ENCODE data around the gene EFNB3.

Gene EFNB3

DNA sequence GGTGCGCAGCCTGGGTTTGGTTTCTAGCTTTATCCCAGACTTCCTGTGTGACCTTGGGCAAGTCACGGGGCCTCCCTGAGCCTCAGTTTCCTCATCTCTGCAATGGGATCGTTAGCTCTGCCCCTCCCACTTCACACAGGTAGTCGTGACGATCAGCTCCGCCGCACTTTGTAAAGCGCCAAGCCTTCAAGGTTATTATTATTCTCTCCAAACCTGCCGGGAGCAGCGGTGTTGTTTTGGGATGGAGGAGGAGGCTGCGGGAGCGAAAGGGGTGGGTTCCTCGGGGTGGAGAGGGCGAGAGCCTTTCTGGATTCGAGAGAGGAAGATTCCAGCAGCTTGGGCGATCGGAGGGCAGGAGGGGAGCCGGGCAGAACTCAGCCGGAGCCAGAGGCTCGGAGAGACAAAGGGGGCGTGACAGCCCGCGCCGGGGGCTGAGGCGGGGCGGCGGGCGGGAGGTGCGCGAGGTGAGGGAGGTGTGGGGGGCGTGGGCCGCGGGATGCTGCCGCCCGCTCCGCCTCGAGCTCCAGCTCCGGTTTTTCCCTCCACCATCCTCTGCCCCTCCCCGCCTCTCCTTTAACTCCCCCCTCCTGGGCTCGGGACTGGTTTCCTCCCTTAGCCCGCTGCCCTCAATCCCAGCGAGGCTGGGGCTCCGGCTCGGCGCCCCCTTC lies at the start of gene EFNB3:
Gene EFNB3 (plus strand): TSS at position 602 of the 668 bp plus-strand sequence. CDS start 397 bp downstream, outside the sequence.
- no peak for DNase-seq

- DNase-seq, result no peak
Observed at GRCh38 chr17:7655541-7655840, 49.5 kb upstream of the EFNB3 start.

DNA sequence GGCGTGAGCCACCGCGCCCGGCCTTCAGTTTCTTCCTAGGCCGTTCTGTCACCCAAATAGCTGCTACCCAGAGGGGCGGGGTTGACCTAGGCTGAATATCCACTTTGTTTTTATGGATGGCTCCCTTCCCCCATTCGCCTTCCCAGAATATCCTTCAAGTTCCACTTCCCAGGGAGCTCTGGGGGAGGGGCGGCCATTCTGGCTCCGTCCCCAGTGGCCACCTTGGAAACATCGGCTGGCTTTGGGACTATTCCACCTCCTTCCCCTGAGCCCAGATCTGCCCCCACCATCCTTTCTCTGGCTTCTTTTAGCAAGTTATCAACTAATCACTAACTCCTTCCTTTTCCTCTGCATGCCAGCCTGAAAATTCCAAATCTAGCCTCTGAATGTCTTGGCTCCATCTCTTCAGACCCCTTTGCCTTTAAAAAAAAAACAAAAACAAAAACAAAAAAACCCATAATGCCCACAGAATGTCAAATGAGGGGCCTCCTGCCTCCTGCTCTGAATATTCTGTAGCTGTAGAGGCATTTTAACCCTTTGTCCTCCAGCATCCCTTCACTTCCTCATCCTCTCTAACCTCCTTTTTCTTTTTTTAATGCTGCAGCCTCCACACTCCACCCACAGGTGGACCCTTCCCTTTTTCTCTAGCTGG lies 47.9 kb upstream of the EFNB3 start:
- DNase-seq, result no peak

GRCh38 chr17:7667656-7668406 lies 37.2 kb upstream of the EFNB3 start:
- DNase-seq, result no peak

DNA sequence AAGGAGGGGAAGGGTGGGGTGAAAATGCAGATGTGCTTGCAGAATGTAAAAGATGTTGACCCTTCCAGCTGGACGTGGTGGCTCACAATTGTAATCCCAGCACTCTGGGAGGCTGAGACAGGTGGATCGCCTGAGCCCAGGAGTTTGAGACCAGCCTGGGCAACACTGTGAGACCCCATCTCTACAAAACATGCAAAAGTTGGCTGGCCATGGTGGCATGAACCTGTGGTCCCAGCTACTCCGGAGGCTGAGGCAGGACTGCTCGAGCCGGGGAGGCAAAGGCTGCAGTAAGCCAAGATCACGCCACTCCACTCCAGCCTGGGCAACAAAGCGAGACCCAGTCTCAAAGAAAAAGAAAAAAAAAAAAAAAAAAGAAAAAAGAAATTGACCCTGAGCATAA lies 36.5 kb upstream of the EFNB3 start:
- DNase-seq, result no peak

DNA sequence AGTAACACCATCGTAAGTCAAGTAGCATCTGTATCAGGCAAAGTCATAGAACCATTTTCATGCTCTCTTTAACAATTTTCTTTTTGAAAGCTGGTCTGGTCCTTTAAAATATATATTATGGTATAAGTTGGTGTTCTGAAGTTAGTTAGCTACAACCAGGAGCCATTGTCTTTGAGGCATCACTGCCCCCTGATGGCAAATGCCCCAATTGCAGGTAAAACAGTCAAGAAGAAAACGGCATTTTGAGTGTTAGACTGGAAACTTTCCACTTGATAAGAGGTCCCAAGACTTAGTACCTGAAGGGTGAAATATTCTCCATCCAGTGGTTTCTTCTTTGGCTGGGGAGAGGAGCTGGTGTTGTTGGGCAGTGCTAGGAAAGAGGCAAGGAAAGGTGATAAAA lies 31.8 kb upstream of the EFNB3 start:
- no peak for DNase-seq

DNA sequence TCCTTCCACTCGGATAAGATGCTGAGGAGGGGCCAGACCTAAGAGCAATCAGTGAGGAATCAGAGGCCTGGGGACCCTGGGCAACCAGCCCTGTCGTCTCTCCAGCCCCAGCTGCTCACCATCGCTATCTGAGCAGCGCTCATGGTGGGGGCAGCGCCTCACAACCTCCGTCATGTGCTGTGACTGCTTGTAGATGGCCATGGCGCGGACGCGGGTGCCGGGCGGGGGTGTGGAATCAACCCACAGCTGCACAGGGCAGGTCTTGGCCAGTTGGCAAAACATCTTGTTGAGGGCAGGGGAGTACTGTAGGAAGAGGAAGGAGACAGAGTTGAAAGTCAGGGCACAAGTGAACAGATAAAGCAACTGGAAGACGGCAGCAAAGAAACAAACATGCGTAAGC lies 30.1 kb upstream of the EFNB3 start:
- DNase-seq, result no peak

DNA sequence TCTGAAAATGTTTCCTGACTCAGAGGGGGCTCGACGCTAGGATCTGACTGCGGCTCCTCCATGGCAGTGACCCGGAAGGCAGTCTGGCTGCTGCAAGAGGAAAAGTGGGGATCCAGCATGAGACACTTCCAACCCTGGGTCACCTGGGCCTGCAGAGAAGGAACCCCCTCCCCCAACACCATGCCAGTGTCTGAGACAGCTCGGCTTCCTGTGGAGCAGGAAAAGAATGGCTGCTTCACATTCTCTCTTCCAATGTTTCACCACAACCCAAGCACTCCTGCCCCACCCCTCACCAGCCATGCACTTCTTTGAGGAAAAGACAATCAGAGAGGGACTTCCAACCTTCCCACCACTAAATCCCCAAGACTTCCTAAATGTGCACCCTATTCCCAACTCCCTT lies 28.5 kb upstream of the EFNB3 start:
- DNase-seq, result no peak

- DNase-seq, result no peak
Observed at GRCh38 chr17:7677388-7678067, 27.5 kb upstream of the EFNB3 start.

- no peak for DNase-seq
Observed at GRCh38 chr17:7684851-7685532, 20.0 kb upstream of the EFNB3 start.

GRCh38 chr17:7685533-7686221 lies 19.3 kb upstream of the EFNB3 start:
- peak; percentile 86 to 97 for DNase-seq

GRCh38 chr17:7686222-7687071 lies 18.6 kb upstream of the EFNB3 start:
- peak; percentile 86 to 97 for DNase-seq

DNA sequence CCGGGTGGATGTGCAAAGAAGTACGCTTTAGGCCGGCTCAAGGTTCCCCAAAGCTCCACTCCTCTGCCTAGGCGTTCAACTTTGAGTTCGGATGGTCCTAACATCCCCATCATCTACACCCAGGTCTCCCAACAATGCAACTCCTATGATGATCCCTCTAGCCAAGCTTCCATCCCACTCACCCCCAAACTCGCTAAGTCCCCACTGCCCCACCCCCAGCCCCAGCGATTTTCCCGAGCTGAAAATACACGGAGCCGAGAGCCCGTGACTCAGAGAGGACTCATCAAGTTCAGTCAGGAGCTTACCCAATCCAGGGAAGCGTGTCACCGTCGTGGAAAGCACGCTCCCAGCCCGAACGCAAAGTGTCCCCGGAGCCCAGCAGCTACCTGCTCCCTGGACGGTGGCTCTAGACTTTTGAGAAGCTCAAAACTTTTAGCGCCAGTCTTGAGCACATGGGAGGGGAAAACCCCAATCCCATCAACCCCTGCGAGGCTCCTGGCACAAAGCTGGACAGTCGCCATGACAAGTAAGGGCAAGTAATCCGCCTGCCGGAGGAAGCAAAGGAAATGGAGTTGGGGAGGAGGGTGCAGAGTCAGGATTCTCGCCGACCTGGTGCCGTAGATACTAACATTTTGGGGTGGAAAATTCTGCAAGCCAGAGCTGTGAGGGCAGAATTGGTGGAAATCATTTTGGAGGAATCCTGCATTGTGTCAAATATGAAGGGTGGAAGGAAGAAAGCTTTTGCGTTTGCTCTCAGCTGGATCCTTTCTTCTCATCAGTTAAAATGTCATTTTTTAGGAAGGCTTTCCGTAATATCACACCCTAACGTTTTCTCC lies 17.7 kb upstream of the EFNB3 start, which contains the start of gene TP53:
Gene TP53 (minus strand): TSS at position 419 of the 836 bp plus-strand sequence. CDS start 10,896 bp downstream, outside the sequence.
- DNase-seq, result peak; percentile 85 to 92

DNA sequence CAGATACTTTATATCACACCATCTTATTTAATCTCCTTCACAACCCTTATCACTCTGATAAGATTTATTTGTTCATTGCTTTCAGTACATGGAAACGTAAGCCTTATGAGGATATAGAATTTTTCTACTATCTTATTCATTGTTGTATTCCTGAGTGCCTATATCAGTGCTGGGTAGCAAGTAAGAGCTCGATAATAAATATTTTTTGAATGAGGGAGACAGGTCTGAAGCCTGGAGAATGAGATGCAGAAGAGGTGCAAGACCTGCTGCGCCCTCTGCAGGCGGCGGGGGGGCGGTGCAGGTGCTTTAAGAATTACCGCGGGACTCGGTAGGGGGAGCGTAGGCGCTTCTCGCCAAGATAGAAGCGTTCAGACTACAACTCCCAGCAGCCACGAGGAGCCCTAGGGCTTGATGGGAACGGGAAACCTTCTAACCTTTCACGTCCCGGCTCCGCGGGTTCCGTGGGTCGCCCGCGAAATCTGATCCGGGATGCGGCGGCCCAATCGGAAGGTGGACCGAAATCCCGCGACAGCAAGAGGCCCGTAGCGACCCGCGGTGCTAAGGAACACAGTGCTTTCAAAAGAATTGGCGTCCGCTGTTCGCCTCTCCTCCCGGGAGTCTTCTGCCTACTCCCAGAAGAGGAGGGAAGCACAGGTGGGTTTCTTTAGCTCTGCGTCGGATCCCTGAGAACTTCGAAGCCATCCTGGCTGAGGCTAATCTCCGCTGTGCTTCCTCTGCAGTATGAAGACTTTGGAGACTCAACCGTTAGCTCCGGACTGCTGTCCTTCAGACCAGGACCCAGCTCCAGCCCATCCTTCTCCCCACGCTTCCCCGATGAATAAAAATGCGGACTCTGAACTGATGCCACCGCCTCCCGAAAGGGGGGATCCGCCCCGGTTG lies 16.8 kb upstream of the EFNB3 start, which contains the start of gene WRAP53:
Gene WRAP53 (plus strand): TSS at position 570 of the 900 bp plus-strand sequence. CDS start 172 bp downstream, at position 742.
- peak; percentile 96 to 98 for DNase-seq

DNA sequence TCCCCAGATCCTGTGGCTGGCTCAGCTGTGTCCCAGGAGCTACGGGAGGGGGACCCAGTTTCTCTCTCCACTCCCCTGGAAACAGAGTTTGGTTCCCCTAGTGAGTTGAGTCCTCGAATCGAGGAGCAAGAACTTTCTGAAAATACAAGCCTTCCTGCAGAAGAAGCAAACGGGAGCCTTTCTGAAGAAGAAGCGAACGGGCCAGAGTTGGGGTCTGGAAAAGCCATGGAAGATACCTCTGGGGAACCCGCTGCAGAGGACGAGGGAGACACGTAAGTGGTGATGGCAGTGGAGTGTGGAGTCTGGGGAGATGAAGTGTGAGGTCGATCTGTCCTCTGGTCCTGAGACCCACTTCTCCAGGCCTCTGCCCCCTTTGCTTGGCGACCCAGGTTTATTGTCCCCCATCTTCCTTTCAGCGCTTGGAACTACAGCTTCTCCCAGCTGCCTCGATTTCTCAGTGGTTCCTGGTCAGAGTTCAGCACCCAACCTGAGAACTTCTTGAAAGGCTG lies 16.1 kb upstream of the EFNB3 start:
- DNase-seq, result no peak

DNA sequence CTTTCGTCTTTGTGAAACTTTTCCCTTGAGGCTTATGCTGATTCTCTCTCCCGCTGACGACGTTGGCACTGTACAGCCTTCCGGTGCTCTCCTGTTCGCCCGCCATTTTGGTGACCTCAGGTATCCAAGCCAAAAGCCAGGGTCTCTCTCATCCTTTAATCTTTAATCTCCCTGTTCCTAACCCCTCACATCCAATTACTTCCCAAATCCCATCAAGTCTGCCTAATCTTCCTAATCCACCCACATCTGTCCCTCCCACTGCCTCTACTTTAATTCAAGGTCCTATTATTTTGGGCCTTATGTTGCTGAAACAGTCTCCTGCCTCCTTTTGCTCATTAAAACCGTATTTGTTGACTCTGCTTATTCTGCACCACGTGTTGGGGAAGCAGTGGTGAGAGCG lies 9.4 kb upstream of the EFNB3 start:
- no peak for DNase-seq

- DNase-seq, result no peak
Observed at GRCh38 chr17:7697828-7698588, 7.0 kb upstream of the EFNB3 start.

DNA sequence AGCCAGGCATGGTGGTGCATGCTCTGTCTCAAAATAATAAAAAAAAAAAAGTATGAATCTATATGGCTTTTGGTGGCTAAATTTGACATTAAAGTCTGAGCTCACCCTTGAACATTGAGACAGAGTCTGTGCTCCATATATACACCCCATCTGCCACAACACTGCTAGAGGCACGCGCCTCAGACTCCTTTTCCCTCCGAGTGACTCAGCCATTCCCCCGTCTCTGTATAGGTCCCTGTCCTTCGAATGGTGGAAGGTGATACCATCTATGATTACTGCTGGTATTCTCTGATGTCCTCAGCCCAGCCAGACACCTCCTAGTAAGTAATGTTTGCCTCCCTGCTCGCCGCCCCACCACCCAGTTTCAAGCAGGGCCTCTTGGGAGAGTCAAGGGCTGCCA lies 4.5 kb upstream of the EFNB3 start:
- no peak for DNase-seq
